Ovary (tissue), 9 donors: Measurements from ENCODE around the gene FOXO6. TPM values are rescaled to one million over a fixed set of nuclear protein-coding genes. Genes with fewer than 3 reads are reported as not detected.

Experiments
- DNase-seq, 5 donors: peaks; one replicate each; pipeline ENCODE4 v3.0.0-alpha.2; 2019 to 2020
- H3K27ac ChIP-seq, 2 donors: fragments of 200-600 bp; one replicate each; pipeline versions ENCODE4 v1.5.1 to v1.8.0; 2019 to 2022
- H3K27me3 ChIP-seq: fragments of 200-600 bp; one replicate; pipeline ENCODE4 v1.8.0; 2022
- H3K36me3 ChIP-seq: fragments of 200-600 bp; sonication (generic); one replicate; pipeline ENCODE4 v1.5.1; 2019
- H3K4me1 ChIP-seq: one replicate; pipeline ENCODE4 v1.8.1; 2013; ENCODE audit warnings: mild to moderate bottlenecking, moderate library complexity; ENCODE audit not compliant: insufficient read depth
- H3K4me3 ChIP-seq: fragments of 200-600 bp; sonication (generic); one replicate; pipeline ENCODE4 v1.5.1; 2017
- H3K9me3 ChIP-seq, 2 donors: fragments of 200-600 bp in 1 of 2; sonication (generic) in 1 of 2; one replicate each; pipeline versions ENCODE4 v1.5.1 to v1.8.1; 2013 to 2019; ENCODE audit warnings: mild to moderate bottlenecking in 1 of 2, moderate library complexity in 1 of 2
- CTCF ChIP-seq, 3 donors: fragments of 450-650 bp in 2 of 3; fragments of 200-600 bp in 1 of 3; IDR thresholded peaks; one replicate each; pipeline versions ENCODE4 v1.5.1 to v1.8.0; 2016 to 2022; ENCODE audit warnings: antibody characterized with exemption in 3 of 3, mild to moderate bottlenecking in 1 of 3
- EP300 ChIP-seq: sonication (generic); formaldehyde crosslinking; IDR thresholded peaks from one replicate; pipeline ENCODE4 v1.6.1; 2017; ENCODE audit warnings: antibody characterized with exemption
- POLR2A ChIP-seq: fragments of 450-650 bp; IDR thresholded peaks from one replicate; pipeline ENCODE4 v1.6.1; 2017; ENCODE audit warnings: antibody characterized with exemption, mild to moderate bottlenecking, moderate library complexity
- WGBS, 3 donors: extraction: QIAGEN DNeasy Blood & Tissue Kit in 1 of 3; methylation state at CpG; one replicate each; pipeline versions ENCODE4 v1.1.5 to v1.1.7; 2013 to 2017; 5-methylcytosine and 5-hydroxymethylcytosine counted together
- intact Hi-C, 4 donors: fragments of 100-400 bp; cut with DNase I; formaldehyde crosslinking; loops; one replicate each; pipeline versions ENCODE4 v1.11.0 to v1.15.1; 2022 to 2023
- polyA plus RNA-seq, 2 donors: library from polyadenylated mRNA; stranded (reverse); fragments of 200-250 nt in 1 of 2; fragments of 350-450 nt in 1 of 2; fragmentation: Illumina TruSeq in 1 of 2; extraction: RNeasy Lipid Tissue Mini Kit (QIAGEN cat#74804) in 1 of 2; gene quantifications; one replicate each; pipeline ENCODE4 v1.2.3, GENCODE V29; 2013 to 2014
- total RNA-seq, 7 donors: library from RNA; depleted of rRNA in 2 of 7; stranded (reverse); fragments of >200 nt in 2 of 7; fragmentation: NEBNext Ultra II Directional in 3 of 7; extraction: Animal tissue kit (Norgen Biotek cat#: 25700) in 3 of 7; gene quantifications; one replicate each; pipeline versions ENCODE4 v1.1.0 to v1.2.4, GENCODE V29; 2016 to 2023
- donor health status: DM: no; HTN: no; CAD: no; lungs with moderate emphysema.
- donor health status: DM: no; HTN: no; CAD: no.
- donor health status: Bipolar disorder and iron deficiency.
- donor health status: DM: yes; HTN: yes; CAD: no.
- donor health status: DM: no; HTN: no; CAD: no.
- donor health status: DM: yes; HTN: yes; CAD: no.

Gene FOXO6
- total and polyA plus RNA-seq, 9 donors: 0.90 to 18.9 (median 6.1) TPM

GRCh38 chr1:41328001-41328615 is 33.1 kb upstream of the FOXO6 start:
- H3K4me3 ChIP-seq: no peak overlapping the region
- H3K9me3 ChIP-seq: no peaks in the 10 kb centered on the region
- 70 to 81% (median 78%) methylated on average over 7 of the region's 7 CpGs for WGBS, 3 donors
- H3K27me3 ChIP-seq: no peaks in the 10 kb centered on the region
- no peak for DNase-seq
- intact Hi-C loops: no loop called here
- no peak for TF ChIP-seq CTCF (IDR thresholded peaks at IDR 0.05)
- TF ChIP-seq POLR2A: no peak
- H3K27ac ChIP-seq: no peak overlapping the region
- no peaks in the 10 kb centered on the region for H3K4me1 ChIP-seq
- H3K36me3 ChIP-seq: no peaks in the 10 kb centered on the region

- no peak overlapping the region for H3K4me3 ChIP-seq
- no peaks in the 10 kb centered on the region for H3K36me3 ChIP-seq
- TF ChIP-seq CTCF (IDR thresholded peaks at IDR 0.05) (no peak), POLR2A (no peak), EP300 (no peak)
- intact Hi-C loops: no loop called here
- H3K27me3 ChIP-seq: no peaks in the 10 kb centered on the region
- H3K27ac ChIP-seq: no peak overlapping the region
- no peaks in the 10 kb centered on the region for H3K4me1 ChIP-seq
- H3K9me3 ChIP-seq: no peaks in the 10 kb centered on the region
- DNase-seq: no peak
- WGBS, 3 donors: 85 to 88% (median 88%) methylated on average over 6 of the region's 6 CpGs
Observed at GRCh38 chr1:41328780-41329640, 32.2 kb upstream of the FOXO6 start.

GRCh38 chr1:41329662-41330587 is 31.3 kb upstream of the FOXO6 start:
- no peak overlapping the region for H3K27ac ChIP-seq
- no peaks in the 10 kb centered on the region for H3K4me1 ChIP-seq
- intact Hi-C loops: no loop called here
- no peaks in the 10 kb centered on the region for H3K36me3 ChIP-seq
- H3K4me3 ChIP-seq: no peak overlapping the region
- no peak for DNase-seq
- H3K27me3 ChIP-seq: no peaks in the 10 kb centered on the region
- 81 to 89% (median 85%) methylated on average over 11 of the region's 11 CpGs for WGBS, 3 donors
- H3K9me3 ChIP-seq: no peaks in the 10 kb centered on the region
- TF ChIP-seq CTCF (IDR thresholded peaks at IDR 0.05): no peak
- no peak for TF ChIP-seq EP300
- no peak for TF ChIP-seq POLR2A
